PFSK-1 (cell line): Measurements from ENCODE around the gene MRPL38.

Experiments
- POLR2AphosphoS5 ChIP-seq: IDR thresholded peaks from 2 replicates; pipeline ENCODE4 v1.6.1; 2012; ENCODE audit warnings: low read depth, mild to moderate bottlenecking, control low read depth, low read length, moderate library complexity
- REST ChIP-seq, 2 experiments: IDR thresholded peaks; 2 replicates each; pipeline versions ENCODE4 v1.6.1 to v1.8.0; 2011 to 2012; ENCODE audit warnings: low read depth in 2 of 2, low read length in 2 of 2, control low read depth in 1 of 2, inconsistent platforms in 1 of 2, mild to moderate bottlenecking in 1 of 2, moderate library complexity in 1 of 2; ENCODE audit not compliant: insufficient read depth in 1 of 2
- SIN3A ChIP-seq: IDR thresholded peaks from 2 replicates; pipeline ENCODE4 v1.6.1; 2012; ENCODE audit warnings: mild to moderate bottlenecking, low read length, moderate library complexity, borderline replicate concordance; ENCODE audit not compliant: insufficient read depth

DNA sequence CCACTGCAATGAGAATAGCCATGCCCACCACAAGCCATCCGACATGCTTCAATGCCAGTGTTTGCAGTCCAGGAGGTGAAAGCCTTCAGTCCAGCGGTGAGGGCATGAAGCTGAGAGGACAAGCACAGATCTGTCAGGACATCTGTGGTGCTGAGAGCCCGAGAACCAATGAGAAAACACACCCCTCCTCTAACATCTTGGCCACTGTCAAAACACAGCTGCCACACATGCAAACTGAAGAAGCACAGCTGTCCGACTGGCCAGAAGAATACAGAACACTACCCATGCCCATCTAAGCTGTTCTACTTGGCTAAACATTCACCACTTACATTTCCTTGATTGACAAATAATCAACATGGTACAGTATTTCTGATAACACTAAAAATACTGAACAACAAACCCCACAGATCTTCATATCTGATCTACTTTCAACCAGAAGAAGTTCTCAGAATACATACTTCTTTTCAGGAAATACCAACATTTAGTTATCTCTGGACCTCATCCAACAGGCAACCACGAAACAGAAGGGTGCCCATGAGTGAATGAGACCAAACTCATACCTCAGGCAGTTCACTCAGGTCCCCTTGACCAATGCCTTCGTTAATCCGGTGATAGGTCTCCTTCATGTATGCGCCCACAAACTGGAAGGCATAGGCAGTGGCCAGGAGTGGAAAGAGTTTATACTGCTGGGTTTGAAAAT, 46.3 kb upstream of the MRPL38 start:
- TF ChIP-seq POLR2AphosphoS5, result no peak
- no peak for TF ChIP-seq SIN3A
- no peak for TF ChIP-seq REST (IDR thresholded peaks at IDR 0.05; ENCODE audit: insufficient read depth in 1 of 2, low read depth in 2 of 2, low read length in 2 of 2)
